NCI-H526 treated with DMSO at 0.1 percent for 48 hours (cell line): Measurements from ENCODE around the gene KMT2A.
"Not testable (repeated sequence)": the region's sequence is repeated elsewhere in the genome, so short reads cannot be mapped to it uniquely, and the experiment has no call there.

ENCODE experiments used
- DNase-seq: peaks from one replicate; lab custom pipeline; 2025; lab: John Stamatoyannopoulos, UW

KMT2A gene

GRCh38 chr11:118435893-118436624, at the start of gene KMT2A:
KMT2A (plus strand) TSS chr11:118436492; CDS start chr11:118436513, 21 bp downstream.
- peak; percentile 100 for DNase-seq

GRCh38 chr11:118396097-118396501, 40.2 kb upstream of the KMT2A start:
- DNase-seq: no peak

GRCh38 chr11:118397448-118397847, 38.8 kb upstream of the KMT2A start:
- DNase-seq: no peak

- no peak for DNase-seq
Measured at GRCh38 chr11:118398791-118399559, 37.3 kb upstream of the KMT2A start.

- peak; percentile 99 for DNase-seq
Measured at GRCh38 chr11:118401151-118401879, 35.0 kb upstream of the KMT2A start, which contains the start of gene ATP5MG. ATP5MG (plus strand) TSS chr11:118401606; CDS start chr11:118401666, 60 bp downstream.

- DNase-seq: no peak
Measured at GRCh38 chr11:118401880-118402590, 34.3 kb upstream of the KMT2A start.

GRCh38 chr11:118402594-118402993, 33.7 kb upstream of the KMT2A start:
- DNase-seq: not testable (repeated sequence)

GRCh38 chr11:118406599-118407166, 29.6 kb upstream of the KMT2A start:
- DNase-seq: no peak

GRCh38 chr11:118410055-118410745, 26.1 kb upstream of the KMT2A start:
- DNase-seq: no peak

GRCh38 chr11:118411530-118411929, 24.8 kb upstream of the KMT2A start:
- peak; percentile 95 for DNase-seq

- no peak for DNase-seq
Measured at GRCh38 chr11:118412921-118413320, 23.4 kb upstream of the KMT2A start.

GRCh38 chr11:118415062-118415738, 21.1 kb upstream of the KMT2A start:
- DNase-seq: no peak

GRCh38 chr11:118415739-118416068, 20.6 kb upstream of the KMT2A start:
- DNase-seq: peak; percentile 58

GRCh38 chr11:118416900-118417299, 19.4 kb upstream of the KMT2A start:
- not testable (repeated sequence) for DNase-seq

- no peak for DNase-seq
Measured at GRCh38 chr11:118417801-118418200, 18.5 kb upstream of the KMT2A start.

GRCh38 chr11:118418766-118419165, 17.5 kb upstream of the KMT2A start:
- DNase-seq: no peak

GRCh38 chr11:118427707-118428106, 8.6 kb upstream of the KMT2A start:
- no peak for DNase-seq

- no peak for DNase-seq
Measured at GRCh38 chr11:118430956-118431355, 5.3 kb upstream of the KMT2A start.

- peak; percentile 95 for DNase-seq
Measured at GRCh38 chr11:118434123-118434552, 2.2 kb upstream of the KMT2A start.

- peak; percentile 89 for DNase-seq
Measured at GRCh38 chr11:118434553-118435289, 1.6 kb upstream of the KMT2A start.
